Fibroblast of pulmonary artery (primary cell): Measurements from ENCODE around the gene WDR64.

ENCODE experiments used
- DNase-seq: peaks from one replicate; pipeline ENCODE4 v3.0.0-alpha.2; 2010; ENCODE audit warnings: low read depth
- H3K4me3 ChIP-seq: replicated peaks from 2 replicates; pipeline ENCODE4 v1.5.1; 2011; ENCODE audit warnings: low read depth, mild to moderate bottlenecking, control low read depth, low read length, moderate library complexity
- CTCF ChIP-seq: IDR thresholded peaks from 2 replicates; pipeline ENCODE4 v1.5.1; 2011; ENCODE audit warnings: mild to moderate bottlenecking, control low read depth, low read length, inconsistent platforms; ENCODE audit errors: missing control alignments

WDR64 gene

GRCh38 chr1:241641773-241642592 lies 10.1 kb upstream of the WDR64 start:
- no peak overlapping the region for H3K4me3 ChIP-seq
- TF ChIP-seq CTCF: no peak
- peak; percentile 76 for DNase-seq

GRCh38 chr1:241642593-241642944 lies 9.5 kb upstream of the WDR64 start:
- TF ChIP-seq CTCF: no peak
- no peak overlapping the region for H3K4me3 ChIP-seq
- DNase-seq: no peak

GRCh38 chr1:241644259-241644658 lies 7.8 kb upstream of the WDR64 start:
- no peak overlapping the region for H3K4me3 ChIP-seq
- no peak for DNase-seq
- no peak for TF ChIP-seq CTCF

- no peak overlapping the region for H3K4me3 ChIP-seq
- no peak for TF ChIP-seq CTCF
- DNase-seq: no peak
Observed at GRCh38 chr1:241645199-241645598, 6.9 kb upstream of the WDR64 start.

- TF ChIP-seq CTCF: no peak
- DNase-seq: no peak
- H3K4me3 ChIP-seq: no peak overlapping the region
Observed at GRCh38 chr1:241646201-241646600, 5.9 kb upstream of the WDR64 start.

- TF ChIP-seq CTCF: no peak
- DNase-seq: no peak
- H3K4me3 ChIP-seq: no peak overlapping the region
Observed at GRCh38 chr1:241647658-241648057, 4.4 kb upstream of the WDR64 start.

GRCh38 chr1:241648159-241648558 lies 3.9 kb upstream of the WDR64 start:
- H3K4me3 ChIP-seq: no peak overlapping the region
- DNase-seq: no peak
- TF ChIP-seq CTCF: no peak
